Left cardiac atrium (tissue), 4 donors: ENCODE results near the gene LRP1B. TPM values are rescaled to one million over a fixed set of nuclear protein-coding genes. Genes with fewer than 3 reads are reported as not detected.
"Not testable (repeated sequence)": the region's sequence is repeated elsewhere in the genome, so short reads cannot be mapped to it uniquely, and the experiment has no call there.

Experiments used
- ATAC-seq, 2 donors: fragments of 200-7000 bp; cut with Tn5 transposase; one replicate each; pipeline ENCODE4 v1.9.1; 2020; ENCODE audit warnings: mild to moderate bottlenecking in 2 of 2, moderate library complexity in 2 of 2
- DNase-seq: peaks from one replicate; pipeline ENCODE4 v3.0.0-alpha.2; 2020
- intact Hi-C, 2 donors: fragments of 100-400 bp; cut with DNase I; formaldehyde crosslinking; loops; one replicate each; pipeline versions ENCODE4 v1.14.1 to v1.15.1; 2022 to 2023
- total RNA-seq, 2 donors: library from RNA; stranded (reverse); fragmentation: NEBNext Ultra II Directional; extraction: Animal tissue kit (Norgen Biotek cat#: 25700); gene quantifications; one replicate each; pipeline ENCODE4 v1.2.1, GENCODE V29; 2021
- donor health status: DM: no; HTN: yes; CAD: no.
- donor health status: DM: no; HTN: yes; CAD: no; lungs with severe emphysema.
- donor health status: DM: yes; HTN: yes; CAD: no.
- donor health status: Dilated cardiomyopathy.

Gene LRP1B
- total RNA-seq, 2 donors from 2014 or later, result 1.2 TPM

GRCh38 chr2:142119347-142119746, 11.5 kb downstream of the LRP1B start:
- DNase-seq (no peak), ATAC-seq (no peak)
- intact Hi-C loops, result no loop called here

- DNase-seq, result no peak
- intact Hi-C loops, result no loop called here
- ATAC-seq, result no peak
These were observed 18.0 kb downstream of the LRP1B start for GRCh38 chr2:142112757-142113221.

GRCh38 chr2:142104134-142104758, 26.6 kb downstream of the LRP1B start:
- DNase-seq (no peak), ATAC-seq (no peak)
- intact Hi-C loops, result no loop called here

GRCh38 chr2:142100970-142101369, 29.8 kb downstream of the LRP1B start:
- DNase-seq (no peak), ATAC-seq (no peak)
- intact Hi-C loops, result no loop called here

- DNase-seq (no peak), ATAC-seq (no peak)
- intact Hi-C loops, result no loop called here
These were observed 30.5 kb downstream of the LRP1B start for GRCh38 chr2:142100139-142100873.

GRCh38 chr2:142097711-142098110, 33.1 kb downstream of the LRP1B start:
- DNase-seq, result no peak
- intact Hi-C loops, result no loop called here
- ATAC-seq, result no peak

GRCh38 chr2:142095647-142096046, 35.2 kb downstream of the LRP1B start:
- ATAC-seq (no peak), DNase-seq (no peak)
- intact Hi-C loops, result no loop called here

- intact Hi-C loops, result no loop called here
These were observed 36.6 kb downstream of the LRP1B start for GRCh38 chr2:142094233-142094632.

GRCh38 chr2:142088058-142088568, 42.7 kb downstream of the LRP1B start:
- intact Hi-C loops, result no loop called here
- DNase-seq (no peak), ATAC-seq (no peak)

More at GRCh38 chr2:142094233-142094632, 36.6 kb downstream of the LRP1B start:
- DNase-seq (no peak), ATAC-seq (no peak)

GRCh38 chr2:142087585-142087984, 43.2 kb downstream of the LRP1B start:
- ATAC-seq, intact Hi-C loops, DNase-seq: not testable (repeated sequence)

GRCh38 chr2:142082368-142082767, 48.4 kb downstream of the LRP1B start:
- no peak for DNase-seq
- no peak for ATAC-seq
- intact Hi-C loops, result no loop called here

GRCh38 chr2:142076317-142076716, 54.5 kb downstream of the LRP1B start:
- DNase-seq, result no peak
- ATAC-seq, result no peak
- intact Hi-C loops, result no loop called here

- DNase-seq (no peak), ATAC-seq (no peak)
- intact Hi-C loops, result no loop called here
These were observed 55.0 kb downstream of the LRP1B start for GRCh38 chr2:142075826-142076225.

GRCh38 chr2:142069251-142069888, 61.4 kb downstream of the LRP1B start:
- intact Hi-C loops, result no loop called here
- ATAC-seq (no peak), DNase-seq (no peak)

- intact Hi-C loops, result no loop called here
- no peak for DNase-seq
- ATAC-seq, result no peak
These were observed 65.1 kb downstream of the LRP1B start for GRCh38 chr2:142065700-142066099.

- no peak for DNase-seq
- intact Hi-C loops, result no loop called here
- ATAC-seq, result no peak
These were observed 65.7 kb downstream of the LRP1B start for GRCh38 chr2:142065156-142065555.

- intact Hi-C loops, result no loop called here
- no peak for ATAC-seq
- no peak for DNase-seq
These were observed 69.1 kb downstream of the LRP1B start for GRCh38 chr2:142061733-142062132.

- DNase-seq (no peak), ATAC-seq (no peak)
- intact Hi-C loops, result no loop called here
These were observed 72.7 kb downstream of the LRP1B start for GRCh38 chr2:142058149-142058548.

GRCh38 chr2:142056784-142057183, 74.0 kb downstream of the LRP1B start:
- intact Hi-C loops, result no loop called here
- no peak for ATAC-seq

GRCh38 chr2:142052220-142052863, 78.5 kb downstream of the LRP1B start:
- DNase-seq, result no peak
- intact Hi-C loops, result no loop called here
- no peak for ATAC-seq

More at GRCh38 chr2:142056784-142057183, 74.0 kb downstream of the LRP1B start:
- DNase-seq, result no peak
